ENCODE measurements around the gene COL20A1. TPM values are rescaled to one million over a fixed set of nuclear protein-coding genes. Genes with fewer than 3 reads are reported as not detected.

Gene COL20A1
- total and polyA plus RNA-seq, 9 donors = 0.10 to 0.54 (median 0.25) TPM; not detected in 5

DNA sequence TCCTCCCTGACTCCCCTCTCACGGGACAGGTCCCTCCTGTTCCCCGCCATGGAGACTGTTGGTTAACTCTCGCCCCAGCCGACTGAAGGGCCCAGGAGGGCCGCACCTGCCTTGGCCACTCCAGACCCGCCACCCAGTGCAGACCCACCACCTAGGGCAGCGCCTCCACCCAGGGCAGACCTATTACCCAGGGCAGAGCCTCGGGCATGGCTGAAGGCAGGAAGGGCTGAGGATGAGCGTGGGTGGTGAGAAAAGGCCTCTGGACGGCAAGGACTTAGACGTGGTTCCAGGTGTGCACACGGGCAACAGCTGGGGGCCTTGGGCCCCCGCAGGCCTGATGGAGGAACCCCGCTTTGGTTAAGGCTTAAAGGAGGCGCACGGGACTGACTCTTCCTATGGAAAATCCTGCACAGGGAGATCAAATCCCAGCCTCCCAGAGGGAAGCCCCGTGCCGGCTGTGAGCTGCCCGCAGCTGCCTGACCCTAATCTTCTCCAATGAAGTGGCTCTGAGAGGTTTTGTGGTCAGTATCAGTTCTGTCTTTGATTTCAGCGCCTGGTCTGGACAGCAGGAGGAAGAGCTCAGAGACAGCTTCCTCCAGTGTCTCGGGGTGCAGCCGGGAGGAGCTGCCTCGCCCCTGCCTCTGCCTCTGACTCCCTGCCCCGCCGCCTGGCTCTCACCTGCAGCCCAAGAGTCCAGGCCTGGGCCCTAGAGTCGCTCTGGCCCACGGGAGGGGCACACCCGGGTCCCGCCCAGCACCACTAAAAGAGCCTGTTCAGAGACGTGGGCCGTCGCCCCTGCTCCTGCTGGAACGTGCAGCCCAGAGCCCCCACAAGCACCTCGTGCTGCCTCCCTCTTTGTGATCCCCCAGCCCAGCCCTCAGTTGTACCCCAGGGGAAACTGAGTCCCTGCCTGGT is 80.2 kb downstream of the COL20A1 start:
- H3K4me1 ChIP-seq (ENCODE audit: insufficient read depth) = no peaks in the 10 kb centered on the region
- TF ChIP-seq, protein P1, sequence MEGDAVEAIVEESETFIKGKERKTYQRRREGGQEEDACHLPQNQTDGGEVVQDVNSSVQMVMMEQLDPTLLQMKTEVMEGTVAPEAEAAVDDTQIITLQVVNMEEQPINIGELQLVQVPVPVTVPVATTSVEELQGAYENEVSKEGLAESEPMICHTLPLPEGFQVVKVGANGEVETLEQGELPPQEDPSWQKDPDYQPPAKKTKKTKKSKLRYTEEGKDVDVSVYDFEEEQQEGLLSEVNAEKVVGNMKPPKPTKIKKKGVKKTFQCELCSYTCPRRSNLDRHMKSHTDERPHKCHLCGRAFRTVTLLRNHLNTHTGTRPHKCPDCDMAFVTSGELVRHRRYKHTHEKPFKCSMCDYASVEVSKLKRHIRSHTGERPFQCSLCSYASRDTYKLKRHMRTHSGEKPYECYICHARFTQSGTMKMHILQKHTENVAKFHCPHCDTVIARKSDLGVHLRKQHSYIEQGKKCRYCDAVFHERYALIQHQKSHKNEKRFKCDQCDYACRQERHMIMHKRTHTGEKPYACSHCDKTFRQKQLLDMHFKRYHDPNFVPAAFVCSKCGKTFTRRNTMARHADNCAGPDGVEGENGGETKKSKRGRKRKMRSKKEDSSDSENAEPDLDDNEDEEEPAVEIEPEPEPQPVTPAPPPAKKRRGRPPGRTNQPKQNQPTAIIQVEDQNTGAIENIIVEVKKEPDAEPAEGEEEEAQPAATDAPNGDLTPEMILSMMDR (IDR thresholded peaks at IDR 0.05) = no peak
- TF ChIP-seq POLR2A (IDR thresholded peaks at IDR 0.05) = no peak
- TF ChIP-seq EP300 (IDR thresholded peaks at IDR 0.05) = no peak
- H3K27ac ChIP-seq = no peak overlapping the region
- H3K4me3 ChIP-seq = no peak overlapping the region
- H3K9me3 ChIP-seq = no peaks in the 10 kb centered on the region
- WGBS, 3 donors = 62 to 67% (median 66%) methylated on average over 34 of the region's 34 CpGs
- no peak for DNase-seq
- intact Hi-C loops (cut with DNase I) = no loop called here
- no peaks in the 10 kb centered on the region for H3K36me3 ChIP-seq
- H3K27me3 ChIP-seq = no peaks in the 10 kb centered on the region

DNA sequence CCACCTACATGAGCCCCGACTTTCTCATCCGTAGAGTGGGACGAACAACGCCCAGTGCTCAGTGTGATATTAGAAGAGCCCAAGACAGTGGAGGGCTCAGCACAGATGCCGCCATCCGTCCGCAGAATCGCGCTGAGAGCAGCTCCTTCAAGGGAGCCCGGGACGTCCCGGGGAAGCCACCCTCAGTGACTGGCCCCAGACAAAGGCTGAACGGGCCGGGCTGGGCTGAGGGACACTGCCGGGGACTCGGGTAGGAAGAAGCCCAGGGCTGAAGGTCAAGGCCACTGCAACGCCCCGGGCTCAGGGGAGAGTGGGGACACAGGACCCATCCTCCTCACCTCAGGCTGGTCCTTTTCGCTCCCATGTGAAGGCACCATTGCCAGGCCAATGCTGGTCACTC is 81.0 kb downstream of the COL20A1 start:
- Histone ChIP-seq H3K4me1 (ENCODE audit: insufficient read depth) (no peaks in the 10 kb centered on the region), H3K9me3 (no peaks in the 10 kb centered on the region), H3K27ac (no peak overlapping the region), H3K27me3 (no peaks in the 10 kb centered on the region), H3K36me3 (no peaks in the 10 kb centered on the region), H3K4me3 (no peak overlapping the region)
- DNase-seq = no peak
- WGBS, 3 donors = 73 to 85% (median 77%) methylated on average over 17 to 19 of the region's 19 CpGs
- intact Hi-C loops (cut with DNase I) = no loop called here
- no peak for TF ChIP-seq POLR2A (IDR thresholded peaks at IDR 0.05)
- TF ChIP-seq, protein P1 (IDR thresholded peaks at IDR 0.05) = no peak
- TF ChIP-seq EP300 (IDR thresholded peaks at IDR 0.05) = no peak

DNA sequence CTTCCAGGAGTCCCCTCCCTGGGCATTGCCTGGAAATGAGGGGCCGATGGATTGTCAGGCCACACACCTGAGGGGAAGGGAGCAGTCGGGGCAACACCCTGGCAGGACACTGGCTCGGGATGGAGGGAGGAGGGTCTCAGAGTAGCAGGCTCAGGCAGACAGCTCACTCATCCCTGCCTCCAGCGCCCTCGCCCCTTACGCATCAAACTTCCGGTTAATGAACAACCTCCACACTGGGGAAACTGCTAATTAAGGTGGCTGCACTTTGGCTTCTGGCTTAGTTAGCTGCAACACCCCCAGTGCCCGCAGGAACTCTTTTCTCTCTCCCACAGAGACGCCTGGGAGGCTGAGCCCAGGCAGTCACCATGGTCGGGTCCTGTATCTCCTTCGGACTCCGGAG is 81.5 kb downstream of the COL20A1 start:
- no peaks in the 10 kb centered on the region for H3K36me3 ChIP-seq
- H3K9me3 ChIP-seq = no peaks in the 10 kb centered on the region
- H3K4me3 ChIP-seq = no peak overlapping the region
- intact Hi-C loops (cut with DNase I) = no loop called here
- TF ChIP-seq POLR2A (IDR thresholded peaks at IDR 0.05) (no peak), EP300 (IDR thresholded peaks at IDR 0.05) (no peak)
- TF ChIP-seq, protein P1 (IDR thresholded peaks at IDR 0.05) = no peak
- WGBS, 3 donors = 52 to 72% (median 53%) methylated on average over 12 of the region's 12 CpGs
- H3K27ac ChIP-seq = no peak overlapping the region
- no peaks in the 10 kb centered on the region for H3K4me1 ChIP-seq (ENCODE audit: insufficient read depth)
- no peaks in the 10 kb centered on the region for H3K27me3 ChIP-seq
- DNase-seq = no peak

DNA sequence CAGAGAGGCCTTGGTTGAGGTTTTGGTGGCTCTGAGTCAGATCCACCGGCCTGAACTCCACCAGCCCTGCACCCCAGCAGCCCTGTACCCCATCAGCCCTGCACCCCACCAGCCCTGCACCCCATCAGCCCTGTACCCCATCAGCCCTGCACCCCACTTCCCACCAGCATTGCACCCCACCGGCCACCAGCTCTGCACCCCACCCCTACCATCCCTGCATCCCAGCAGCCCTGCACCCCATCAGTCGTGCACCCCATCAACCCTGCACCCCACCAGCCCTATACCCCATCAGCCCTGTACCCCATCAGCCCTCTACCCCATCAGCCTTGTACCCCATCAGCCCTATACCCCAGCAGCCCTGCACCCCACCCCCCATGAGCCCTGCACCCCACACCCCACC is 82.5 kb downstream of the COL20A1 start:
- Histone ChIP-seq H3K27ac (no peak overlapping the region), H3K4me1 (ENCODE audit: insufficient read depth) (no peaks in the 10 kb centered on the region), H3K27me3 (no peaks in the 10 kb centered on the region), H3K9me3 (no peaks in the 10 kb centered on the region), H3K4me3 (no peak overlapping the region), H3K36me3 (no peaks in the 10 kb centered on the region)
- TF ChIP-seq, protein P1 (IDR thresholded peaks at IDR 0.05) = no peak
- no peak for TF ChIP-seq POLR2A (IDR thresholded peaks at IDR 0.05)
- TF ChIP-seq EP300 (IDR thresholded peaks at IDR 0.05) = no peak
- no peak for DNase-seq
- intact Hi-C loops (cut with DNase I) = no loop called here
- 85% methylated on average over 3 of the region's 3 CpGs for WGBS, 3 donors
